Upper lobe of right lung (tissue), 1 donor: ENCODE data around the gene DARS1. TPM values are rescaled to one million over a fixed set of nuclear protein-coding genes. Genes with fewer than 3 reads are reported as not detected.
"Not testable (repeated sequence)": the region's sequence is repeated elsewhere in the genome, so short reads cannot be mapped to it uniquely, and the experiment has no call there.

Source experiments
- ATAC-seq: fragments of 200-7000 bp; cut with Tn5 transposase; one replicate; pipeline ENCODE4 v1.9.1; 2020; ENCODE audit warnings: mild to moderate bottlenecking, moderate library complexity
- DNase-seq: peaks from one replicate; pipeline ENCODE4 v3.0.0-alpha.2; 2020
- H3K27ac ChIP-seq: fragments of 200-600 bp; one replicate; pipeline ENCODE4 v1.8.0; 2022
- H3K27me3 ChIP-seq: fragments of 200-600 bp; one replicate; pipeline ENCODE4 v1.8.0; 2022; ENCODE audit warnings: mild to moderate bottlenecking
- H3K36me3 ChIP-seq: fragments of 200-600 bp; one replicate; pipeline ENCODE4 v1.8.0; 2022
- H3K4me1 ChIP-seq: fragments of 200-600 bp; one replicate; pipeline ENCODE4 v1.8.0; 2022
- H3K4me3 ChIP-seq: fragments of 200-600 bp; one replicate; pipeline ENCODE4 v1.8.0; 2022; ENCODE audit warnings: mild to moderate bottlenecking
- H3K9me3 ChIP-seq: fragments of 200-600 bp; one replicate; pipeline ENCODE4 v1.8.0; 2022
- CTCF ChIP-seq: fragments of 200-600 bp; IDR thresholded peaks from one replicate; pipeline ENCODE4 v1.8.0; 2022; ENCODE audit warnings: antibody characterized with exemption
- intact Hi-C: fragments of 100-400 bp; cut with DNase I; formaldehyde crosslinking; loops from one replicate; pipeline ENCODE4 v1.11.0; 2022
- total RNA-seq: library from RNA; stranded (reverse); fragmentation: NEBNext Ultra II Directional; extraction: Animal tissue kit (Norgen Biotek cat#: 25700); gene quantifications from one replicate; pipeline ENCODE4 v1.2.1, GENCODE V29; 2021
- donor health status: DM: no; HTN: yes; CAD: no; lungs with severe emphysema.

The DARS1 gene
- total RNA-seq, 1 donor from 2014 or later: 55.3 TPM

GRCh38 chr2:135965756-135966155 is 19.7 kb downstream of the DARS1 start:
- intact Hi-C loops: no loop called here
- H3K27ac ChIP-seq: no peak overlapping the region
- no peaks in the 10 kb centered on the region for H3K36me3 ChIP-seq
- TF ChIP-seq CTCF: no peak
- no peaks in the 10 kb centered on the region for H3K27me3 ChIP-seq
- peaks cover 11% of the 10 kb centered on the region for H3K4me1 ChIP-seq
- no peaks in the 10 kb centered on the region for H3K9me3 ChIP-seq
- ATAC-seq (peak; percentile 64), DNase-seq (no peak)
- H3K4me3 ChIP-seq: no peak overlapping the region

GRCh38 chr2:135964404-135964803 is 21.0 kb downstream of the DARS1 start:
- peaks cover 11% of the 10 kb centered on the region for H3K4me1 ChIP-seq
- ATAC-seq, H3K27ac ChIP-seq, H3K27me3 ChIP-seq, H3K4me3 ChIP-seq, H3K36me3 ChIP-seq, intact Hi-C loops, DNase-seq, H3K9me3 ChIP-seq: not testable (repeated sequence)

- no peak overlapping the region for H3K4me3 ChIP-seq
- intact Hi-C loops: no loop called here
These were observed 21.6 kb downstream of the DARS1 start for GRCh38 chr2:135963841-135964240.

GRCh38 chr2:135962366-135963123 is 22.9 kb downstream of the DARS1 start:
- Histone ChIP-seq H3K27me3 (no peaks in the 10 kb centered on the region), H3K9me3 (no peaks in the 10 kb centered on the region), H3K36me3 (peaks cover 6% of the 10 kb centered on the region), H3K4me3 (no peak overlapping the region), H3K27ac (no peak overlapping the region), H3K4me1 (peaks cover 11% of the 10 kb centered on the region)
- intact Hi-C loops: no loop called here
- no peak for DNase-seq
- no peak for TF ChIP-seq CTCF
- ATAC-seq: no peak

More at GRCh38 chr2:135963841-135964240, 21.6 kb downstream of the DARS1 start:
- peaks cover 6% of the 10 kb centered on the region for H3K36me3 ChIP-seq
- peaks cover 11% of the 10 kb centered on the region for H3K4me1 ChIP-seq
- no peak for TF ChIP-seq CTCF
- H3K27ac ChIP-seq: no peak overlapping the region
- DNase-seq (no peak), ATAC-seq (no peak)
- no peaks in the 10 kb centered on the region for H3K27me3 ChIP-seq
- H3K9me3 ChIP-seq: no peaks in the 10 kb centered on the region

GRCh38 chr2:135960656-135961551 is 24.5 kb downstream of the DARS1 start:
- Histone ChIP-seq H3K36me3 (peaks cover 6% of the 10 kb centered on the region), H3K4me1 (peaks cover 11% of the 10 kb centered on the region), H3K4me3 (no peak overlapping the region), H3K9me3 (no peaks in the 10 kb centered on the region), H3K27me3 (no peaks in the 10 kb centered on the region), H3K27ac (peak overlapping the region; percentile 39)
- ATAC-seq (no peak), DNase-seq (no peak)
- TF ChIP-seq CTCF: no peak
- intact Hi-C loops: no loop called here

GRCh38 chr2:135960150-135960549 is 25.3 kb downstream of the DARS1 start:
- no peak for TF ChIP-seq CTCF
- ATAC-seq: no peak
- Histone ChIP-seq H3K36me3 (peaks cover 6% of the 10 kb centered on the region), H3K27ac (no peak overlapping the region), H3K4me1 (peaks cover 11% of the 10 kb centered on the region), H3K4me3 (no peak overlapping the region), H3K27me3 (no peaks in the 10 kb centered on the region), H3K9me3 (no peaks in the 10 kb centered on the region)
- intact Hi-C loops: no loop called here
- DNase-seq: no peak

GRCh38 chr2:135958927-135959326 is 26.5 kb downstream of the DARS1 start:
- H3K27me3 ChIP-seq: not testable (repeated sequence)

More at GRCh38 chr2:135958927-135959326, 26.5 kb downstream of the DARS1 start:
- H3K36me3 ChIP-seq, DNase-seq, ATAC-seq, H3K4me3 ChIP-seq, intact Hi-C loops, H3K9me3 ChIP-seq, H3K27ac ChIP-seq: not testable (repeated sequence)
- H3K4me1 ChIP-seq: peaks cover 11% of the 10 kb centered on the region
